HG03159 (cell line): ENCODE measurements around the gene PCSK7.
"Not testable (repeated sequence)": the region's sequence is repeated elsewhere in the genome, so short reads cannot be mapped to it uniquely, and the experiment has no call there.

Source experiments
- ATAC-seq: cut with Tn5 transposase; IDR thresholded peaks from one replicate; pipeline ENCODE4 v1.9.1; 2021; ENCODE audit warnings: mild to moderate bottlenecking, moderate library complexity; ENCODE audit not compliant: unreplicated experiment

PCSK7 gene

GRCh38 chr11:117231842-117232091, at the start of gene PCSK7:
PCSK7 (minus strand) TSS chr11:117232073; CDS start chr11:117229844, 2,229 bp downstream.
- no peak for ATAC-seq

GRCh38 chr11:117281159-117281558, 49.3 kb upstream of the PCSK7 start:
- no peak for ATAC-seq

GRCh38 chr11:117279711-117280376, 48.0 kb upstream of the PCSK7 start:
- ATAC-seq = no peak

GRCh38 chr11:117278347-117278746, 46.5 kb upstream of the PCSK7 start:
- no peak for ATAC-seq

- ATAC-seq = no peak
Observed at GRCh38 chr11:117273550-117274289, 41.8 kb upstream of the PCSK7 start.

- ATAC-seq = not testable (repeated sequence)
Observed at GRCh38 chr11:117272175-117272574, 40.3 kb upstream of the PCSK7 start.

GRCh38 chr11:117271208-117271607, 39.3 kb upstream of the PCSK7 start:
- ATAC-seq = no peak

GRCh38 chr11:117269856-117270255, 38.0 kb upstream of the PCSK7 start:
- no peak for ATAC-seq

GRCh38 chr11:117265745-117266144, 33.9 kb upstream of the PCSK7 start:
- no peak for ATAC-seq

GRCh38 chr11:117264624-117265323, 32.9 kb upstream of the PCSK7 start:
- ATAC-seq = not testable (repeated sequence)

- ATAC-seq = no peak
Observed at GRCh38 chr11:117259417-117259816, 27.5 kb upstream of the PCSK7 start.

- ATAC-seq = no peak
Observed at GRCh38 chr11:117258576-117258975, 26.7 kb upstream of the PCSK7 start.

GRCh38 chr11:117256573-117256972, 24.7 kb upstream of the PCSK7 start:
- no peak for ATAC-seq

GRCh38 chr11:117255966-117256365, 24.1 kb upstream of the PCSK7 start:
- ATAC-seq = no peak

GRCh38 chr11:117251506-117251905, 19.6 kb upstream of the PCSK7 start:
- ATAC-seq = no peak

GRCh38 chr11:117249571-117249970, 17.7 kb upstream of the PCSK7 start:
- no peak for ATAC-seq

GRCh38 chr11:117248341-117248740, 16.5 kb upstream of the PCSK7 start:
- no peak for ATAC-seq

- no peak for ATAC-seq
Observed at GRCh38 chr11:117239295-117239694, 7.4 kb upstream of the PCSK7 start.

GRCh38 chr11:117238221-117238620, 6.3 kb upstream of the PCSK7 start:
- no peak for ATAC-seq

GRCh38 chr11:117232911-117233409, 1.1 kb upstream of the PCSK7 start:
- ATAC-seq = no peak

GRCh38 chr11:117232092-117232878, 412 bp upstream of the PCSK7 start, which contains the start of gene RNF214:
RNF214 (plus strand) TSS chr11:117232671; CDS start chr11:117234273, 1,602 bp downstream.
- ATAC-seq = peak; percentile 63
